Ishikawa (cell line): ENCODE results near the gene CLASP1.

Experiments
- EGR1 ChIP-seq: IDR thresholded peaks from 2 replicates; pipeline ENCODE4 v1.6.1; 2012
- EP300 ChIP-seq: IDR thresholded peaks from 2 replicates; pipeline ENCODE4 v1.6.1; 2012; ENCODE audit warnings: borderline replicate concordance
- FOXM1 ChIP-seq: IDR thresholded peaks from 2 replicates; pipeline ENCODE4 v1.6.1; 2012; ENCODE audit warnings: low read depth, borderline replicate concordance
- TCF12 ChIP-seq: IDR thresholded peaks from 2 replicates; pipeline ENCODE4 v1.6.1; 2012; ENCODE audit warnings: low read depth
- YY1 ChIP-seq: IDR thresholded peaks from 2 replicates; pipeline ENCODE4 v1.6.1; 2012; ENCODE audit warnings: low read depth
- ZBTB7A ChIP-seq: IDR thresholded peaks from 2 replicates; pipeline ENCODE4 v1.6.1; 2012; ENCODE audit warnings: low read depth
- TF ChIP-seq, protein P1 (sequence below): IDR thresholded peaks from 2 replicates; pipeline ENCODE4 v1.6.1; 2012; ENCODE audit warnings: low read depth, mild to moderate bottlenecking
- TF ChIP-seq, protein P2 (sequence below): IDR thresholded peaks from 2 replicates; pipeline ENCODE4 v1.6.1; 2012

DNA sequence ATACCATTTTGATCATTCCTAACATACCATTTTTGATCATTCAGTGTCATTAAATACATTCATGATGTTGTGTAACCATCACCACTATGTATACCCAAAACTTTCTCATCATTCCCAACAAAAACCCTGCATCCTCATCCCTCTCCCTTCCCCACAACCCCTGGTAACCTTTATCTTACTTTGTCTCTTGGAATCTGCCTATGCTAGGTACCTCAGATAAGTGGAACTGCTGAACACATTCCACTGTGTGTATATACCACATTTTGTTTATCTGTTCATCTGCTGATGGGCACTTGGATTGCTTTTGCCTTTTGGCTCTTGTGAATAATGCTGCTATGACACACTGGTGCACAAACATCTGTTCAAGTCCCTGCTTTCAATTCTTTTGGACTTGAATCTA is 280.4 kb downstream of the CLASP1 start:
- no peak for TF ChIP-seq EP300
- TF ChIP-seq YY1, result no peak
- TF ChIP-seq TCF12, result no peak
- no peak for TF ChIP-seq FOXM1
- TF ChIP-seq, protein P1, sequence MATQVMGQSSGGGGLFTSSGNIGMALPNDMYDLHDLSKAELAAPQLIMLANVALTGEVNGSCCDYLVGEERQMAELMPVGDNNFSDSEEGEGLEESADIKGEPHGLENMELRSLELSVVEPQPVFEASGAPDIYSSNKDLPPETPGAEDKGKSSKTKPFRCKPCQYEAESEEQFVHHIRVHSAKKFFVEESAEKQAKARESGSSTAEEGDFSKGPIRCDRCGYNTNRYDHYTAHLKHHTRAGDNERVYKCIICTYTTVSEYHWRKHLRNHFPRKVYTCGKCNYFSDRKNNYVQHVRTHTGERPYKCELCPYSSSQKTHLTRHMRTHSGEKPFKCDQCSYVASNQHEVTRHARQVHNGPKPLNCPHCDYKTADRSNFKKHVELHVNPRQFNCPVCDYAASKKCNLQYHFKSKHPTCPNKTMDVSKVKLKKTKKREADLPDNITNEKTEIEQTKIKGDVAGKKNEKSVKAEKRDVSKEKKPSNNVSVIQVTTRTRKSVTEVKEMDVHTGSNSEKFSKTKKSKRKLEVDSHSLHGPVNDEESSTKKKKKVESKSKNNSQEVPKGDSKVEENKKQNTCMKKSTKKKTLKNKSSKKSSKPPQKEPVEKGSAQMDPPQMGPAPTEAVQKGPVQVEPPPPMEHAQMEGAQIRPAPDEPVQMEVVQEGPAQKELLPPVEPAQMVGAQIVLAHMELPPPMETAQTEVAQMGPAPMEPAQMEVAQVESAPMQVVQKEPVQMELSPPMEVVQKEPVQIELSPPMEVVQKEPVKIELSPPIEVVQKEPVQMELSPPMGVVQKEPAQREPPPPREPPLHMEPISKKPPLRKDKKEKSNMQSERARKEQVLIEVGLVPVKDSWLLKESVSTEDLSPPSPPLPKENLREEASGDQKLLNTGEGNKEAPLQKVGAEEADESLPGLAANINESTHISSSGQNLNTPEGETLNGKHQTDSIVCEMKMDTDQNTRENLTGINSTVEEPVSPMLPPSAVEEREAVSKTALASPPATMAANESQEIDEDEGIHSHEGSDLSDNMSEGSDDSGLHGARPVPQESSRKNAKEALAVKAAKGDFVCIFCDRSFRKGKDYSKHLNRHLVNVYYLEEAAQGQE, result no peak
- TF ChIP-seq, protein P2, sequence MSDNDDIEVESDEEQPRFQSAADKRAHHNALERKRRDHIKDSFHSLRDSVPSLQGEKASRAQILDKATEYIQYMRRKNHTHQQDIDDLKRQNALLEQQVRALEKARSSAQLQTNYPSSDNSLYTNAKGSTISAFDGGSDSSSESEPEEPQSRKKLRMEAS, result no peak
- no peak for TF ChIP-seq ZBTB7A
- no peak for TF ChIP-seq EGR1
